Ishikawa (cell line): ENCODE results near the gene TRAPPC4.

Experiments
- CEBPB ChIP-seq: IDR thresholded peaks from 2 replicates; pipeline ENCODE4 v1.6.1; 2012
- CREB1 ChIP-seq: IDR thresholded peaks from 2 replicates; pipeline ENCODE4 v1.6.1; 2012; ENCODE audit warnings: low read depth
- EGR1 ChIP-seq: IDR thresholded peaks from 2 replicates; pipeline ENCODE4 v1.6.1; 2012
- EP300 ChIP-seq: IDR thresholded peaks from 2 replicates; pipeline ENCODE4 v1.6.1; 2012; ENCODE audit warnings: borderline replicate concordance
- FOXM1 ChIP-seq: IDR thresholded peaks from 2 replicates; pipeline ENCODE4 v1.6.1; 2012; ENCODE audit warnings: low read depth, borderline replicate concordance
- MAX ChIP-seq: IDR thresholded peaks from 2 replicates; pipeline ENCODE4 v1.6.1; 2012
- NFIC ChIP-seq: IDR thresholded peaks from 2 replicates; pipeline ENCODE4 v1.6.1; 2012
- RAD21 ChIP-seq: IDR thresholded peaks from 2 replicates; pipeline ENCODE4 v1.6.1; 2012; ENCODE audit warnings: low read depth
- REST ChIP-seq: IDR thresholded peaks from 2 replicates; pipeline ENCODE4 v1.6.1; 2012; ENCODE audit warnings: low read depth, mild to moderate bottlenecking
- TAF1 ChIP-seq: IDR thresholded peaks from 2 replicates; pipeline ENCODE4 v1.6.1; 2012; ENCODE audit warnings: low read depth, mild to moderate bottlenecking
- TCF12 ChIP-seq: IDR thresholded peaks from 2 replicates; pipeline ENCODE4 v1.6.1; 2012; ENCODE audit warnings: low read depth
- TEAD4 ChIP-seq: IDR thresholded peaks from 2 replicates; pipeline ENCODE4 v1.6.1; 2012
- USF1 ChIP-seq: IDR thresholded peaks from 2 replicates; pipeline ENCODE4 v1.6.1; 2012
- YY1 ChIP-seq: IDR thresholded peaks from 2 replicates; pipeline ENCODE4 v1.6.1; 2012; ENCODE audit warnings: low read depth
- ZBTB7A ChIP-seq: IDR thresholded peaks from 2 replicates; pipeline ENCODE4 v1.6.1; 2012; ENCODE audit warnings: low read depth

The TRAPPC4 gene

GRCh38 chr11:119034813-119035212 lies 16.2 kb downstream of the TRAPPC4 start:
- no peak for TF ChIP-seq CEBPB
- no peak for TF ChIP-seq NFIC
- TF ChIP-seq TCF12 = no peak
- no peak for TF ChIP-seq ZBTB7A
- TF ChIP-seq FOXM1 = no peak
- no peak for TF ChIP-seq USF1
- no peak for TF ChIP-seq YY1
- TF ChIP-seq MAX = no peak
- TF ChIP-seq RAD21 = no peak
- no peak for TF ChIP-seq CREB1
- no peak for TF ChIP-seq EP300
- TF ChIP-seq REST = no peak
- TF ChIP-seq TAF1 = no peak
- TF ChIP-seq EGR1 = no peak
- TF ChIP-seq TEAD4 = no peak

GRCh38 chr11:119038884-119039283 lies 20.3 kb downstream of the TRAPPC4 start:
- TF ChIP-seq TCF12 = no peak
- no peak for TF ChIP-seq NFIC
- TF ChIP-seq YY1 = no peak
- no peak for TF ChIP-seq CREB1
- no peak for TF ChIP-seq ZBTB7A
- TF ChIP-seq RAD21 = no peak
- TF ChIP-seq EGR1 = no peak
- TF ChIP-seq EP300 = no peak
- TF ChIP-seq REST = no peak
- no peak for TF ChIP-seq USF1
- TF ChIP-seq TEAD4 = no peak
- TF ChIP-seq FOXM1 = no peak
- no peak for TF ChIP-seq TAF1
- TF ChIP-seq CEBPB = no peak

- TF ChIP-seq YY1 = no peak
- no peak for TF ChIP-seq NFIC
- no peak for TF ChIP-seq EGR1
- TF ChIP-seq EP300 = no peak
- TF ChIP-seq USF1 = no peak
- no peak for TF ChIP-seq TEAD4
Observed at GRCh38 chr11:119041821-119042514, 23.4 kb downstream of the TRAPPC4 start.

GRCh38 chr11:119042927-119043326 lies 24.4 kb downstream of the TRAPPC4 start:
- TF ChIP-seq YY1 (no peak), TCF12 (no peak)

- no peak for TF ChIP-seq FOXM1
Observed at GRCh38 chr11:119044708-119045107, 26.1 kb downstream of the TRAPPC4 start.

- TF ChIP-seq MAX (no peak), EP300 (no peak), EGR1 (no peak), USF1 (no peak), TAF1 (no peak), CREB1 (no peak), TEAD4 (no peak), CEBPB (no peak), YY1 (no peak), RAD21 (no peak)
Observed at GRCh38 chr11:119046489-119046888, 27.9 kb downstream of the TRAPPC4 start.
